Activated CD4-positive, alpha-beta T cell treated with anti-CD3 and anti-CD28 coated beads, Interleukin-2, amount 10 ng/mL, durations not matched to agents 7 days and 5 days (primary cell): Measurements from ENCODE around the gene LAMA3. TPM values are rescaled to one million over a fixed set of nuclear protein-coding genes. Genes with fewer than 3 reads are reported as not detected.
"Not testable (repeated sequence)": the region's sequence is repeated elsewhere in the genome, so short reads cannot be mapped to it uniquely, and the experiment has no call there.

ENCODE experiments used
- CTCF ChIA-PET: fragments of 350-600 bp; sonication (Branson Sonifier 250); formaldehyde crosslinking; loops from one replicate; lab custom pipeline; 2021; ENCODE audit warnings: antibody characterized with exemption; lab: Charles Lee
- POLR2A ChIA-PET: fragments of 350-600 bp; sonication (Branson Sonifier 250); formaldehyde crosslinking; loops from one replicate; lab custom pipeline; 2021; ENCODE audit warnings: antibody characterized with exemption; lab: Charles Lee
- DNase-seq: peaks from one replicate; pipeline ENCODE4 v3.0.0-alpha.2; 2020
- H3K27ac Mint-ChIP-seq: one replicate; pipeline ENCODE4 v1.8.0; 2021; ENCODE audit warnings: mild to moderate bottlenecking, moderate library complexity, mixed read lengths
- H3K27me3 Mint-ChIP-seq: one replicate; pipeline ENCODE4 v1.8.0; 2021; ENCODE audit warnings: mixed read lengths
- H3K36me3 Mint-ChIP-seq: one replicate; pipeline ENCODE4 v1.8.0; 2021; ENCODE audit warnings: low read depth, mixed read lengths
- H3K4me1 Mint-ChIP-seq: one replicate; pipeline ENCODE4 v1.8.0; 2021; ENCODE audit warnings: mixed read lengths
- H3K4me3 Mint-ChIP-seq: one replicate; pipeline ENCODE4 v1.8.0; 2021; ENCODE audit warnings: mild to moderate bottlenecking, moderate library complexity, mixed read lengths
- H3K9me3 Mint-ChIP-seq: one replicate; pipeline ENCODE4 v1.8.0; 2021; ENCODE audit warnings: mixed read lengths
- total RNA-seq, 2 experiments: library from RNA; stranded (reverse); gene quantifications; one replicate each; pipeline ENCODE4 v1.2.3, GENCODE V29; 2021

Gene LAMA3
- total RNA-seq, 2 experiments from 2014 or later: 0.20 to 0.54 TPM

DNA sequence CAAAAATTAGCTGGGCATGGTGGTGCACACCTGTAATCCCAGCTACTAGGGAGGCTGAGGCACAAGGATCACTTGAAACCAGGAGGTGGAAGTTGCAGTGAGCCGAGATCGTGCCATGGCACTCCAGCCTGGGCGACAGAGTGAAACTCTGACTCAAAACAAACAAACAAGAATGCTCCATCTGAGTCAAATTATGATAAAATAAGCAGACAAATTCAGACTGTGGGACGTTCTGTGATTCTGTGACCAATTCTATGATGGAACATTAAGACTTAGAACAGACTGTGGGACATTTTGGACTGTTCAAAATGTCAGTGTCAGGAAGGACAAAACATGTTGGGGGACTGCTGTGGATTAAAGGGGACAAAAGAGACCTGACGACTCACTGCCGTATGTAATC is 52.7 kb downstream of the LAMA3 start:
- CTCF ChIA-PET, H3K4me3 Mint-ChIP-seq, H3K27ac Mint-ChIP-seq, H3K9me3 Mint-ChIP-seq, DNase-seq, POLR2A ChIA-PET, H3K36me3 Mint-ChIP-seq: not testable (repeated sequence)
- H3K27me3 Mint-ChIP-seq: peaks cover 38% of the 10 kb centered on the region
- H3K4me1 Mint-ChIP-seq: peaks cover 18% of the 10 kb centered on the region

DNA sequence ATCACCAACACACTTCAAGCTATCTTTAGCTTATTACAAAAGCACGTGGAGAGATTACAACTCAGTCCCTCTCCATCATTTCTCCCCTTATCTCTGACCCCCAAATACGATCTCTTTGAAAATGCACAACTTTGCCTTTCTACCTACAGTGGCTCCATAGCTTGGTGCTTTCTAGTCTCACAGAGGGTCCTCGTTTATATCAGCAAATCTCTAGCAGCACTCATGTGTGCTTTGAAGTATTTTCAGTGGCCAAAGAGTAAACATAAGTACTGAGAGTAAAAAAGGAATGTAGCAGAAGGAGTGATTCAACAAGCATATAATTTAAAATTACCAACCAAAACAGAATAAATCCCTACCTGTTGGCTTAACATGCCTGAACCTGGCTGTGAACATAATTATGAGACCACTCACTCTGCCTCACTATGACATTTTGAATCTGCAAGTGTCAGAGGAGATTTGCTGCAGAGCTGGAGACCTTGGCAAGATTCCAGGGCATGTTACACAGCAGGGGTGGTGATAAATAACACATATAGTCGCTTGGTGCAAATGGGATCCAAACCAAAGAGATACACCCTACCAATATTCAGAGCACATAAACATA is 54.6 kb downstream of the LAMA3 start:
- H3K4me1 Mint-ChIP-seq: peaks cover 3% of the 10 kb centered on the region
- ChIA-PET POLR2A (no interaction called here), CTCF (interaction anchor here (1.1 kb wide), 1 partner anchor 13 kb away, joined by 3 read pairs; no protein-coding TSS in a partner anchor)
- no peak overlapping the region for H3K4me3 Mint-ChIP-seq
- no peak overlapping the region for H3K27ac Mint-ChIP-seq
- no peaks in the 10 kb centered on the region for H3K36me3 Mint-ChIP-seq
- no peak for DNase-seq
- H3K27me3 Mint-ChIP-seq: peaks cover 32% of the 10 kb centered on the region
- peaks cover 3% of the 10 kb centered on the region for H3K9me3 Mint-ChIP-seq

DNA sequence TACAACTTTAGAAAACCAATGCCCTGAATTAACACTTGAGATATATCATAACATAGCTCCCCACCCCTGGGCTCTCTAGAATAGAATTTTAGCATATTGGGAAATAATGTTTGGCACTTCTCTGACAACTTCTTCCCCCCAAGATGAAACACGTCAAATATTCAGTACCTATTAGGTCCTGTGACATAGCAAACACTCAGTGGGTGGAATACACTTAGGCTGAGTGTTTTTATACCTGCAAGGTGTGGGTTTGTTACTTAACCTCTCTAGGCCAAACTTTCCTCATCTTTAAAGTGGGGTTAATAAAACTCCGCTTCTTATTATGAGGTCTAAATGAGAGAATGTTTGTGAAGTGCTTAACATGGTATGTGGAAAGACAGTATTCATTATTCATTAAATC is 56.1 kb downstream of the LAMA3 start:
- Mint-ChIP-seq H3K36me3 (no peaks in the 10 kb centered on the region), H3K27me3 (peaks cover 27% of the 10 kb centered on the region), H3K27ac (no peak overlapping the region), H3K9me3 (peaks cover 5% of the 10 kb centered on the region), H3K4me1 (no peaks in the 10 kb centered on the region), H3K4me3 (no peak overlapping the region)
- CTCF ChIA-PET: no interaction called here
- POLR2A ChIA-PET: no interaction called here
- no peak for DNase-seq

DNA sequence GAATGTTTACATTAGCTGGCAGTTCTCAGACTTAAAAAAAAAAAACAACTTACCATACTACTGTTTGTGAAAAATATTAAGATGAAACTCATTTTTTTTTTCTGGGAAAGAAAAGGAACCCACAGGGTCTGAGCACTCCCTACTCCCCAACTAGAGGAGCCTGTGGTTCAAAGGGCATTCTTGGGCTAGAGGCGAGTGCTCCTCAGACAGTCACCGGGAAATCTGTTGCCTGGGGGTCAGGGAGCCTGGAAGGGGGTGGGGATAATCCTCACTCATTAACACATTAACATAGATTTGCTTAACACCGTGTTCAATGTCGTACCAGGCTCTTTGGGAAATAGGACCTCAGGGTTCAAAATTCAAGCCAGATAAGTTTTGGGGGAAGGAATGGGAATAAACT is 57.6 kb downstream of the LAMA3 start:
- CTCF ChIA-PET: no interaction called here
- POLR2A ChIA-PET: no interaction called here
- H3K36me3 Mint-ChIP-seq: no peaks in the 10 kb centered on the region
- H3K4me1 Mint-ChIP-seq: no peaks in the 10 kb centered on the region
- peaks cover 5% of the 10 kb centered on the region for H3K9me3 Mint-ChIP-seq
- no peak for DNase-seq
- H3K27ac Mint-ChIP-seq: no peak overlapping the region
- no peak overlapping the region for H3K4me3 Mint-ChIP-seq
- H3K27me3 Mint-ChIP-seq: peaks cover 31% of the 10 kb centered on the region

DNA sequence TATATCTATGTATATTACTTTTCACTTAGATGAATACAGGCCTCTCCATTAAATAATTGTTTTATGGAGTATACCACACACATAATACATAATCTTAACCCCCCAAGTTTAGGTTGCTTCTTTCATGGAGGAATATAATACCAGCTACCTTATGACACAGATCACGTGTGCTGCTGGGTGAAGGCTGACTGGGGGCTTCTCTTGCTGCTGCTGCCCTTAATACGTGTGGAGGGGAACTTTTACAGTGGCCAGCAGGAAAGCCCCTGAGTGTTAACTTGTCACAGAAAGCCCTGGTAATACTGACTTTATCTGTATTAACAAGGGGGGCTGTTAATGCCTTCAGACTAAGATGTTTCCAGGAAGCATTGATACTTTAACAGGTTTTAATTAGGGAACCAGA is 63.1 kb downstream of the LAMA3 start:
- CTCF ChIA-PET: no interaction called here

DNA sequence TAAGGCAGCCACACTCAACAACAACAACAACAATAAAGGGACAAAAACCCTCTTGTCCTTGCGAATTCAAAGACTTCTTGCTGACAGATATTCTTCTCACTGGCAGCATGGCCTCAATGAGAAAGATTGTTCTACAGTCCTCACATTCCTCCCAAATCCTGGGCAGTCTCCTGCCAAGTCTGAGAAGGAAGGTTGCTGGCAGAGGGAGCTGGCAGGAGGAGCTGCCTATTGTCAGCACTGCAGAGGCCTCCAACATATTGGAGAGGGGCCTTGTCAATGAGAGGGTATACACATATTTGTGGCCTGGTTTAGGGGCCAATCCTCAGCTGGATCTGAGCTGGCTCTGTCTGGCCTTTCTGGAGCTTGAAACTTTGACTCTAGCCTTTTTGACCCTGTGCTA is 63.5 kb downstream of the LAMA3 start:
- peaks cover 2% of the 10 kb centered on the region for H3K9me3 Mint-ChIP-seq
- H3K4me3 Mint-ChIP-seq: no peak overlapping the region
- ChIA-PET POLR2A (no interaction called here), CTCF (no interaction called here)
- peaks cover 14% of the 10 kb centered on the region for H3K27me3 Mint-ChIP-seq
- no peak overlapping the region for H3K27ac Mint-ChIP-seq
- H3K36me3 Mint-ChIP-seq: no peaks in the 10 kb centered on the region
- DNase-seq: no peak
- H3K4me1 Mint-ChIP-seq: no peaks in the 10 kb centered on the region

More for the DNA sequence above, 63.1 kb downstream of the LAMA3 start:
- H3K4me1 Mint-ChIP-seq: no peaks in the 10 kb centered on the region
- H3K27me3 Mint-ChIP-seq: peaks cover 17% of the 10 kb centered on the region
- H3K27ac Mint-ChIP-seq: no peak overlapping the region
- POLR2A ChIA-PET: no interaction called here
- no peak overlapping the region for H3K4me3 Mint-ChIP-seq
- DNase-seq: no peak
- H3K36me3 Mint-ChIP-seq: no peaks in the 10 kb centered on the region
- peaks cover 5% of the 10 kb centered on the region for H3K9me3 Mint-ChIP-seq

DNA sequence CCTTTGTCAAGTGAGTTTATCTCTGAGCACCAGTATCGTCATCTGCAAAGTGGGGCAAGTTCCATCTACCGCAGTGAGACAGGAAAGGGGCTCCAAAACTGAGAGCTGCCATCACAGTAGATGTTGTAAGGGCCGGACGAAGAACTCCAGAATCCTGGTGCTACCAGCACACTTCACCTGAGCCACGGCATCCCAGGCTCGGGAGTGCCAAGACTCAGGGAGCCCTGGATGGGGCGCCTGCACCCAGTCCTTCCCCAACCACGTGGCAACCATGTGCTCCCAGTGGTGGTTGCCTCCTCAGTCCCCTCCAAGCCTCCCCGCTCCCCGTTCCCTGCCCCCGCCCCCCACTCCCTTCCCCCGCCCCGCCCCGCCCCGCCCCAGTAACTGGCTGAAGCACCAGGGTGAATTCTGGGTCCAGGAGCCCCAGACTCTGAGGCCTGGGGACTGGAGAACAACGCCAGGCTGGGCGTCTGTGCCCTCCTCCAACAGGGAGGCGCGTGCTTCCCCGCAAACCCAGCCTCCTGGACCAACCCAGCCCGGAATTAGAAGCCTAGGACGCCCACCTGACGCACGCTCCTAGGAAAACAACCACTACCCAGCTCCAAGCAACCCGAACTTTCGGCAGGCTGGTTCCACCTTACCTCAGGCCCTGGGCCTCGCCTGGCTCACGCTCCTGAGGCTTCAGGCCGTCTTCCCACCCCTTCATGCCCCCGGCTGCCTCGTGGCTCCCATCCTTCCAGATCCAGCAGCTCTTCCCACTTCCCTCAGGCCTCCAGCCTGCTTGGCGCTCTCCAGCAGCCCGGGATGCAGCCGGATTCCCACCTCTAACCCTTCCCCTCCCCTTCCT is 67.6 kb downstream of the LAMA3 start:
- Mint-ChIP-seq H3K27me3 (peaks cover 2% of the 10 kb centered on the region), H3K9me3 (no peaks in the 10 kb centered on the region), H3K4me1 (no peaks in the 10 kb centered on the region), H3K27ac (no peak overlapping the region), H3K36me3 (no peaks in the 10 kb centered on the region), H3K4me3 (no peak overlapping the region)
- DNase-seq: no peak
- ChIA-PET POLR2A (no interaction called here), CTCF (no interaction called here)

DNA sequence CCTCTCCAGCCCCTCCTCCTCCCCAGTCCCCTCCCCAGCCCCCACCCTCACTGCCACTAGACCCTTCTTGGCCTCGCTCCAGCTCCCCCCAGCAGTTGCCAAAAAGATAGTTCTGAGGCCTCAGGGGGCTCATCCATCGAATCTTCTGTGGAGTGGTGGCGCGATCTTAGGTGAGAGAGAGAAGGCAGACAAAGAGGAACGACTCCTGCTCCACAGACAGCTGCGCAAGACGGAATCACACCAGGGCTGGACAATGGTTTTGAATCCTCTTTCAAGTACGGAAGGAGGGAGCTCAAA is 68.1 kb downstream of the LAMA3 start:
- ChIA-PET POLR2A (no interaction called here), CTCF (interaction anchor here (0.8 kb wide), 1 partner anchor 26 kb away, joined by 3 read pairs; no protein-coding TSS in a partner anchor)
- no peak for DNase-seq
- Mint-ChIP-seq H3K36me3 (no peaks in the 10 kb centered on the region), H3K4me1 (no peaks in the 10 kb centered on the region), H3K4me3 (no peak overlapping the region), H3K9me3 (no peaks in the 10 kb centered on the region), H3K27me3 (peaks cover 2% of the 10 kb centered on the region), H3K27ac (no peak overlapping the region)

DNA sequence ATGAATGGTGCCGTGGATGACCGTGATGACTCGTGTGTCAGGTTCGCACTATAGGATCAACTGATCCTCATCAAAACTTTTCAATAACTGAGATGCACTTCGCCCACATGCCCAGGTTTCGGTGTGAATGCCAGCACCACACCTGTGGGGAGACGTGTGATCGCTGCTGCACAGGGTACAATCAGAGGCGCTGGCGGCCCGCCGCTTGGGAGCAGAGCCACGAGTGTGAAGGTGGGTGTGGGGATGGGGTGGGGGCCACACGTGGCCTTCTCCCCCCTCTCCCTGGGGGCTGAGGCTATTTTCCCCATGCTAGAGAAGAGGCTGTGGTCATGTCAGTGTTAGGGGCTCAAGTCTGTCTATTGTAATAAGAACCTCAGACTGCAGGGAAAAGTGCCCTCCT is 69.0 kb downstream of the LAMA3 start:
- H3K27ac Mint-ChIP-seq: no peak overlapping the region

DNA sequence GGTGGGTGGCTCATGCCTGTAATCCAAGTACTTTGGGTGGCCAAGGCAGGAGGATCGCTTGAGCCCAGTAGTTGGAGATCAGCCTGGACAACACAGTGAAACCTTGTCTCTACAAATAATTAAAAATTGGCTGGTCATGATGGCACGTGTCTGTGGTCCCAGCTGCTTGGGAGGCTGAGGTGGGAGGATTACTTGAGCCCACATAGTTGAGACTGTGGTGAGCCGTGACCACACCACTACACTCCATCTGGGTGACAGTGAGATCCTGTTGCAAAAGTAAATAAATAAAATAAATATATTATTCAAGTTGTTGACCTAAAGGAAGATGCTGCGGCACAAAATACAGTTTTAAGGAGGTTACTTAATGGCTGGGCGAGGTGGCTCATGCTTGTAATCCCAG is 72.7 kb downstream of the LAMA3 start:
- no peaks in the 10 kb centered on the region for H3K9me3 Mint-ChIP-seq
- ChIA-PET POLR2A (no interaction called here), CTCF (interaction anchor here (0.6 to 1.5 kb wide), 2 partner anchors 8 to 442 kb away, joined by 3 read pairs; no protein-coding TSS in a partner anchor)
- no peak overlapping the region for H3K4me3 Mint-ChIP-seq
- no peak overlapping the region for H3K27ac Mint-ChIP-seq
- DNase-seq: no peak
- H3K27me3 Mint-ChIP-seq: peaks cover 6% of the 10 kb centered on the region
- H3K4me1 Mint-ChIP-seq: peaks cover 1% of the 10 kb centered on the region
- H3K36me3 Mint-ChIP-seq: no peaks in the 10 kb centered on the region

More for the DNA sequence above, 69.0 kb downstream of the LAMA3 start:
- ChIA-PET CTCF (interaction anchor here (0.6 kb wide), 1 partner anchor 1204 kb away, joined by 3 read pairs; no protein-coding TSS in a partner anchor), POLR2A (no interaction called here)
- peaks cover 2% of the 10 kb centered on the region for H3K27me3 Mint-ChIP-seq
- DNase-seq: no peak
- H3K36me3 Mint-ChIP-seq: no peaks in the 10 kb centered on the region
- H3K9me3 Mint-ChIP-seq: no peaks in the 10 kb centered on the region
- H3K4me3 Mint-ChIP-seq: no peak overlapping the region
- H3K4me1 Mint-ChIP-seq: no peaks in the 10 kb centered on the region

DNA sequence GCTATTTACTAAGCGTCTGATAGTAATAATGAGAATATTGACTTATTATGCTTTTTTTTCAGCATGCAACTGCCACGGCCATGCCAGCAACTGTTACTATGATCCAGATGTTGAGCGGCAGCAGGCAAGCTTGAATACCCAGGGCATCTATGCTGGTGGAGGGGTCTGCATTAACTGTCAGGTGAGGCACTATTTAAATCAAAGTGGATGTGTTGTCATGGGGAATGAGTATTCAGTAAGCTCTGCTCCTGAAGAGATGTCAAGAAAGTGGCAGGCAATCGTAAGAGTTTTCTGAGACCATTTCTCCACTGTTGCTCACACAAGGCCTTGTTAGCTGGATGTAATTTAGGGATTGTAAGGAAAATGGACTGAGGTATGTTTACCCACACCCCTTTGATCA is 74.1 kb downstream of the LAMA3 start:
- Mint-ChIP-seq H3K9me3 (no peaks in the 10 kb centered on the region), H3K27me3 (peaks cover 7% of the 10 kb centered on the region), H3K27ac (no peak overlapping the region), H3K4me3 (no peak overlapping the region), H3K4me1 (peaks cover 1% of the 10 kb centered on the region), H3K36me3 (no peaks in the 10 kb centered on the region)
- DNase-seq: no peak
- ChIA-PET POLR2A (no interaction called here), CTCF (interaction anchor here (0.6 kb wide), 1 partner anchor 44 kb away, joined by 3 read pairs; no protein-coding TSS in a partner anchor)

DNA sequence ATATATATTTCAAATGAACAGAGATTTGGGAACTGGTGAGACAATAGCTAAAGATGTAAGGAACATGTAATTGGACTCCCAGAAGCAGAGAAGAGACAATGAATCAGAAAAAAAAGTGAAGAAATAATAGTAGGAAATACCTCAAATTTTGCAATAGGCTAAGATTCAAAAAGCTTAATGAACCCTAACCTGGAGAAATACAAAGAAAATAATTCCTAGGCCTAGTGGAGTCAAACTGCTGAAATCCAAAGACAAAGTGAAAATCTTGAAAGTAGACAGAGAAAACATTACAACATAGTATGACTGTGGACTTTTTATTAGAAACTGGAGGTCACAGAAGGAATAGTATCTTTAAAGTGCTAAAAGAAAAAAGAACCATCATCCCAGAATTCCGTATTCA is 76.7 kb downstream of the LAMA3 start:
- Mint-ChIP-seq H3K36me3 (no peaks in the 10 kb centered on the region), H3K4me3 (no peak overlapping the region), H3K27ac (no peak overlapping the region)

DNA sequence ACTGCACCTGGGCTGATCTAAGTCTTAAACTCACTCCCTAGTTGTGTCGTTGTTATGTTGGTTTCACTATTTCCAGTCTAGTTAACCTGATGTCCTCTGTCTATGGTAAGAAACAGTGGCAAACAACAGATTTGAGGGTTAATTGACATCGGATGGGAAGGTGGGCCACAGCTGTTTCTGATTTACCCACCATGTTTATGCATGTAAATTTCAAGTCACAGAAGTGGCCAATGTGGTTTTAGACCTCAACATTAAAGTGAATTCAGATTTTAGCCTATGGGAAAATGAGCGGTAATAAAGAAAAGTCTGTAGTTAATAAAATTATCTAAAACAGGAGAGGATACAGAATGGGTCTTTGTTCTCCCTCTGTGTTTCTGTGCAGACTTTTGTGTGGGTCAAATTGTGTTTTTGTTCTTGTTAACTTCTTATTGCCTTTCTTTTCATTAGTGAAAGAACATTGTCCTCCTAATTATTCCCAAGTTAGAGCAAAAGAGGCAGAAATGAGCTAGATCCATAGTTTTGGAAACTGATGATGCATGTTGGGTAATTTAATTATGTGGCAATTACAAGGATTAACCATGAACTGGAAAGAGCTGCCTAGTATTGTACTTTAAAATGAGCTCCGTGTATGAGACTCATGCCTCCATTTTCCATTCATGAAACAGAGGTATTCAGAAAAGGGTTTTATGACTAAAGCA is 83.2 kb downstream of the LAMA3 start:
- CTCF ChIA-PET: no interaction called here
- Mint-ChIP-seq H3K27ac (no peak overlapping the region), H3K4me3 (no peak overlapping the region), H3K4me1 (no peaks in the 10 kb centered on the region), H3K27me3 (peaks cover 19% of the 10 kb centered on the region), H3K36me3 (no peaks in the 10 kb centered on the region), H3K9me3 (peaks cover 3% of the 10 kb centered on the region)
- POLR2A ChIA-PET: no interaction called here
- DNase-seq: no peak

More for the DNA sequence above, 76.7 kb downstream of the LAMA3 start:
- H3K4me1 Mint-ChIP-seq: peaks cover 1% of the 10 kb centered on the region
- H3K9me3 Mint-ChIP-seq: peaks cover 3% of the 10 kb centered on the region
- peaks cover 13% of the 10 kb centered on the region for H3K27me3 Mint-ChIP-seq
- DNase-seq: no peak
- ChIA-PET CTCF (no interaction called here), POLR2A (no interaction called here)
